Right cardiac atrium (tissue), 5 donors: ENCODE results near the gene FN3KRP. TPM values are rescaled to one million over a fixed set of nuclear protein-coding genes. Genes with fewer than 3 reads are reported as not detected.
A peak's percentile ranks its signal among the peaks of the same experiment; 100 is the strongest.

Experiments used
- ATAC-seq, 2 donors: fragments of 200-7000 bp; cut with Tn5 transposase; one replicate each; pipeline versions ENCODE4 v1.8.0 to v1.9.1; 2020; ENCODE audit warnings: moderate library complexity in 2 of 2, mild to moderate bottlenecking in 1 of 2
- DNase-seq, 3 donors: peaks; one replicate each; pipeline ENCODE4 v3.0.0-alpha.2; 2020
- H3K27ac ChIP-seq: one replicate; pipeline ENCODE4 v1.5.1; 2013; ENCODE audit warnings: mild to moderate bottlenecking, low read length, control low read depth, moderate library complexity
- H3K27me3 ChIP-seq: one replicate; pipeline ENCODE4 v1.6.1; 2013; ENCODE audit not compliant: control insufficient read depth, insufficient read depth
- H3K4me1 ChIP-seq: one replicate; pipeline ENCODE4 v1.6.1; 2013; ENCODE audit warnings: low read length; ENCODE audit not compliant: control insufficient read depth, insufficient read depth
- H3K4me3 ChIP-seq: one replicate; pipeline ENCODE4 v1.5.1; 2013; ENCODE audit warnings: low read length, control low read depth
- H3K9me3 ChIP-seq: one replicate; pipeline ENCODE4 v1.6.1; 2013; ENCODE audit warnings: low read length; ENCODE audit not compliant: control insufficient read depth
- WGBS: extraction: QIAGEN DNeasy Blood & Tissue Kit; methylation state at CpG from one replicate; pipeline ENCODE4 v1.1.7; 2013; 5-methylcytosine and 5-hydroxymethylcytosine counted together
- intact Hi-C, 4 donors: fragments of 100-400 bp; cut with DNase I; formaldehyde crosslinking; loops; one replicate each; pipeline versions ENCODE4 v1.11.0 to v1.14.0; 2022 to 2023
- polyA plus RNA-seq: library from polyadenylated mRNA; stranded (reverse); fragments of 200-250 nt; gene quantifications from one replicate; pipeline ENCODE4 v1.2.3, GENCODE V29; 2013
- total RNA-seq, 4 donors: library from RNA; stranded (reverse); fragmentation: NEBNext Ultra II Directional; extraction: Animal tissue kit (Norgen Biotek cat#: 25700); gene quantifications; one replicate each; pipeline ENCODE4 v1.2.1, GENCODE V29; 2021
- donor health status: healthy with polysubstance abuse.
- donor health status: DM: no; HTN: yes; CAD: no.
- donor health status: DM: no; HTN: no; CAD: no.
- donor health status: DM: no; HTN: yes; CAD: no; lungs with severe emphysema.
- donor health status: DM: yes; HTN: yes; CAD: no.

The FN3KRP gene
- total and polyA plus RNA-seq, 5 donors: 10.4 to 15.0 (median 14.1) TPM

GRCh38 chr17:82698974-82699442 is 17.5 kb upstream of the FN3KRP start:
- Histone ChIP-seq H3K4me1 (no peaks in the 10 kb centered on the region), H3K4me3 (peak overlapping the region; percentile 66), H3K9me3 (no peaks in the 10 kb centered on the region), H3K27ac (no peak overlapping the region), H3K27me3 (no peaks in the 10 kb centered on the region)
- intact Hi-C loops: no loop called here
- DNase-seq (no peak), ATAC-seq (no peak)
- 6% methylated on average over 45 of the region's 45 CpGs for WGBS

GRCh38 chr17:82699551-82699950 is 17.0 kb upstream of the FN3KRP start:
- intact Hi-C loops: no loop called here
- H3K4me1 ChIP-seq: no peaks in the 10 kb centered on the region
- H3K27me3 ChIP-seq: no peaks in the 10 kb centered on the region
- peak in 2 of 3 donors; percentile 5 to 27 for DNase-seq
- H3K27ac ChIP-seq: no peak overlapping the region
- no peak for ATAC-seq
- WGBS: 83% methylated on average over 13 of the region's 13 CpGs
- H3K4me3 ChIP-seq: no peak overlapping the region
- no peaks in the 10 kb centered on the region for H3K9me3 ChIP-seq

GRCh38 chr17:82702231-82702927 is 14.1 kb upstream of the FN3KRP start:
- Histone ChIP-seq H3K27ac (no peak overlapping the region), H3K27me3 (no peaks in the 10 kb centered on the region), H3K4me3 (no peak overlapping the region), H3K4me1 (no peaks in the 10 kb centered on the region), H3K9me3 (no peaks in the 10 kb centered on the region)
- peak in 1 of 3 donors; percentile 33 for DNase-seq
- intact Hi-C loops: no loop called here
- WGBS: 65% methylated on average over 20 of the region's 20 CpGs
- ATAC-seq: no peak

GRCh38 chr17:82703036-82703745 is 13.3 kb upstream of the FN3KRP start:
- DNase-seq: peak in 1 of 3 donors; percentile 49
- intact Hi-C loops: no loop called here
- ATAC-seq: no peak
- Histone ChIP-seq H3K4me1 (no peaks in the 10 kb centered on the region), H3K27me3 (no peaks in the 10 kb centered on the region), H3K9me3 (no peaks in the 10 kb centered on the region), H3K27ac (no peak overlapping the region), H3K4me3 (no peak overlapping the region)
- WGBS: 80% methylated on average over 26 of the region's 26 CpGs

GRCh38 chr17:82703935-82704865 is 12.3 kb upstream of the FN3KRP start:
- H3K4me3 ChIP-seq: no peak overlapping the region
- DNase-seq: peak in 1 of 3 donors; percentile 36
- H3K27ac ChIP-seq: no peak overlapping the region
- H3K27me3 ChIP-seq: no peaks in the 10 kb centered on the region
- WGBS: 72% methylated on average over 38 of the region's 38 CpGs
- H3K4me1 ChIP-seq: no peaks in the 10 kb centered on the region
- H3K9me3 ChIP-seq: no peaks in the 10 kb centered on the region
- intact Hi-C loops: no loop called here
- no peak for ATAC-seq

- no peaks in the 10 kb centered on the region for H3K9me3 ChIP-seq
- DNase-seq (peak in 1 of 3 donors; percentile 30), ATAC-seq (no peak)
- WGBS: 79% methylated on average over 13 of the region's 13 CpGs
- no peak overlapping the region for H3K27ac ChIP-seq
- H3K4me1 ChIP-seq: no peaks in the 10 kb centered on the region
- intact Hi-C loops: no loop called here
- H3K4me3 ChIP-seq: no peak overlapping the region
- H3K27me3 ChIP-seq: no peaks in the 10 kb centered on the region
Measured at GRCh38 chr17:82704886-82705285, 11.6 kb upstream of the FN3KRP start.

- no peak overlapping the region for H3K4me3 ChIP-seq
- DNase-seq: peak in 1 of 3 donors; percentile 32
- H3K27ac ChIP-seq: no peak overlapping the region
- H3K9me3 ChIP-seq: no peaks in the 10 kb centered on the region
- no peaks in the 10 kb centered on the region for H3K4me1 ChIP-seq
- H3K27me3 ChIP-seq: no peaks in the 10 kb centered on the region
- intact Hi-C loops: no loop called here
- ATAC-seq: no peak
- WGBS: 86% methylated on average over 18 of the region's 18 CpGs
Measured at GRCh38 chr17:82705756-82706155, 10.8 kb upstream of the FN3KRP start.

- 76% methylated on average over 9 of the region's 9 CpGs for WGBS
- intact Hi-C loops: no loop called here
- ATAC-seq: no peak
Measured at GRCh38 chr17:82709024-82709675, 7.4 kb upstream of the FN3KRP start.

GRCh38 chr17:82709676-82710498 is 6.6 kb upstream of the FN3KRP start:
- WGBS: 86% methylated on average over 25 of the region's 25 CpGs
- H3K4me3 ChIP-seq: no peak overlapping the region
- intact Hi-C loops: no loop called here
- H3K9me3 ChIP-seq: no peaks in the 10 kb centered on the region
- no peaks in the 10 kb centered on the region for H3K27me3 ChIP-seq
- DNase-seq (no peak), ATAC-seq (peak in 1 of 2 donors; percentile 7)
- no peaks in the 10 kb centered on the region for H3K4me1 ChIP-seq
- no peak overlapping the region for H3K27ac ChIP-seq

More at GRCh38 chr17:82709024-82709675, 7.4 kb upstream of the FN3KRP start:
- Histone ChIP-seq H3K4me3 (no peak overlapping the region), H3K27me3 (no peaks in the 10 kb centered on the region), H3K9me3 (no peaks in the 10 kb centered on the region), H3K27ac (no peak overlapping the region), H3K4me1 (no peaks in the 10 kb centered on the region)
- no peak for DNase-seq
